Measurements from ENCODE around the gene GNA15. TPM values are rescaled to one million over a fixed set of nuclear protein-coding genes. Genes with fewer than 3 reads are reported as not detected.

The GNA15 gene
- total RNA-seq, 4 donors from 2014 or later = 3.8 to 22.5 (median 7.8) TPM

DNA sequence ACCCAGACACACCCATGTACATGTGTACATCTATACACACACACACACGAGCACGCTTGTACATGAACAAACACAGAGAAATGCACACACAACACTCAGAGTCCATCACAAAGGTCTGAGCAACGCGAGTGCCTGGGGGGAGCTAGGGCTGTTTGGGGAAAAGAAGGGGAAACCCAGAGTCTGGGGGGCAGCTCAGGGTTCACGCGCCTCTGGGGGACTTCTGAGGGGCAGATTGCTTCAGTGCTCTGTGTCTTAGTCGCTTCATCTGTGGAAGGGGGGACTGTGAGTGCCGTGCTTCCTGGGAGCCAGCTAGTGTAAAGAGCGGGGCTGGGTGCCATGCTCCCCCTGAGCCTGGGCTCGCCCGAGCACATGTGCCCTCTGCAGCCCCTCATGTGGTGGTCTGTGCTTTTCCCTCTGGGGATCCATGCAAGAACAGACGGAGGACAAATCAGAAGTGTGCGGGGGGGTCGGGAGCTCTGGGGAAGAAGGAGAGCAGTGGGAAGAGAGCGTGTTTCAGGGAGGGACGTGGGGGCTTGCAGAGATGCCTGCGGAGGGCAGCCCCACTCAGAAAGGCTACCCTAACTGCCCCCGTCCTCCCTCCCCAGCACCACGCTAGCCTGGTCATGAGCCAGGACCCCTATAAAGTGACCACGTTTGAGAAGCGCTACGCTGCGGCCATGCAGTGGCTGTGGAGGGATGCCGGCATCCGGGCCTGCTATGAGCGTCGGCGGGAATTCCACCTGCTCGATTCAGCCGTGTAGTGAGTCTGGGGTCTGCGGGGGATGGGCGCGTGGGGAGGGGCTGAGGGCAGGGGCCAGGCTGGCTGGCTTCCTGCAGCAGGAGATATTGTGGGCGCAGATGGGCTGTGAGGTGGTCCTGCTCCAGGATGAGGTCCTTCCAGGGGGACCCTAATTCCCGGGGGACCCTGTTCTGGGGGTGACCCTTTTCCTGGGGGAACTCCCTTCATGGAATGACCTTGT, 14.0 kb downstream of the GNA15 start:
- no peak overlapping the region for H3K27ac ChIP-seq
- H3K4me1 ChIP-seq = peaks cover 0 to 1% (median 0%) of the 10 kb centered on the region in 4 donors
- H3K9me3 ChIP-seq = no peaks in the 10 kb centered on the region
- H3K27me3 ChIP-seq = peaks cover 0 to 19% of the 10 kb centered on the region in 2 donors
- 40 to 45% methylated on average over 33 to 35 of the region's 35 CpGs for WGBS, 2 donors
- no peaks in the 10 kb centered on the region for H3K36me3 ChIP-seq
- DNase-seq (ENCODE audit: low spot score in 2 of 2) = no peak
- no peak for TF ChIP-seq EP300 (IDR thresholded peaks at IDR 0.05)
- H3K4me3 ChIP-seq = no peak overlapping the region

DNA sequence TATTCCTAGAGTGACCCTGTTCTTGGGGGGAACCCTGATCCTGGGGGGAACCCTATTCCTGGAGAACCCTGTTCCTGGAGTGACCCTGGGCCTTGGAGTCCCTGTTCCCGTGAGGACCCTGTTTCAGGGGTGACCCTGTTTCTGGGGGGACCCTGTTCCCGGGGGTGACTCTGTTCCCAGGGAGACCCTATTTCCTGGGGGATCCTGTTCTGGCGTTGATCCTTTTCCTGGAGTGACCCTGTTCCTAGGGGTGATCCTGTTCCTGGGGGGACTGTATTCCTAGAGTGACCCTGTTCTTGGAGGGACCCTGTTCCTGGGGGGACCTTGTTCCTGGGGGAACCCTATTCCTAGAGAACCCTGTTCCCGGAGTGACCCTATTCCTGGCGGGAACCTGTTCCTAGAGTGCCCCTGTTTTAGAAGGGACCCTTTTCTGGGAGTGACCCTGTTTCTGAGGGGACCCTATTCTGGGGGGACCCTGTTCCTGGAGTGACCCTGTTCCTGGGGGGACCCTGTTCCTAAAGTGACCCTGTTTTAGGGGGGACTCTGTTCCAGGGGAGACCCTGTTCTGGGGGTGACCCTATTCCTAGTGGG, 15.0 kb downstream of the GNA15 start:
- Histone ChIP-seq H3K4me1 (peaks cover 0 to 6% (median 0%) of the 10 kb centered on the region in 4 donors), H3K27ac (no peak overlapping the region), H3K9me3 (no peaks in the 10 kb centered on the region), H3K4me3 (no peak overlapping the region), H3K27me3 (peaks cover 0 to 19% of the 10 kb centered on the region in 2 donors), H3K36me3 (no peaks in the 10 kb centered on the region)
- 76 to 82% methylated on average over 4 to 5 of the region's 5 CpGs for WGBS, 2 donors
- no peak for TF ChIP-seq POLR2A (IDR thresholded peaks at IDR 0.05)
- TF ChIP-seq EP300 (IDR thresholded peaks at IDR 0.05) = no peak
- TF ChIP-seq, protein P1, sequence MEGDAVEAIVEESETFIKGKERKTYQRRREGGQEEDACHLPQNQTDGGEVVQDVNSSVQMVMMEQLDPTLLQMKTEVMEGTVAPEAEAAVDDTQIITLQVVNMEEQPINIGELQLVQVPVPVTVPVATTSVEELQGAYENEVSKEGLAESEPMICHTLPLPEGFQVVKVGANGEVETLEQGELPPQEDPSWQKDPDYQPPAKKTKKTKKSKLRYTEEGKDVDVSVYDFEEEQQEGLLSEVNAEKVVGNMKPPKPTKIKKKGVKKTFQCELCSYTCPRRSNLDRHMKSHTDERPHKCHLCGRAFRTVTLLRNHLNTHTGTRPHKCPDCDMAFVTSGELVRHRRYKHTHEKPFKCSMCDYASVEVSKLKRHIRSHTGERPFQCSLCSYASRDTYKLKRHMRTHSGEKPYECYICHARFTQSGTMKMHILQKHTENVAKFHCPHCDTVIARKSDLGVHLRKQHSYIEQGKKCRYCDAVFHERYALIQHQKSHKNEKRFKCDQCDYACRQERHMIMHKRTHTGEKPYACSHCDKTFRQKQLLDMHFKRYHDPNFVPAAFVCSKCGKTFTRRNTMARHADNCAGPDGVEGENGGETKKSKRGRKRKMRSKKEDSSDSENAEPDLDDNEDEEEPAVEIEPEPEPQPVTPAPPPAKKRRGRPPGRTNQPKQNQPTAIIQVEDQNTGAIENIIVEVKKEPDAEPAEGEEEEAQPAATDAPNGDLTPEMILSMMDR (IDR thresholded peaks at IDR 0.05) = no peak
- no peak for DNase-seq (ENCODE audit: low spot score in 2 of 2)

DNA sequence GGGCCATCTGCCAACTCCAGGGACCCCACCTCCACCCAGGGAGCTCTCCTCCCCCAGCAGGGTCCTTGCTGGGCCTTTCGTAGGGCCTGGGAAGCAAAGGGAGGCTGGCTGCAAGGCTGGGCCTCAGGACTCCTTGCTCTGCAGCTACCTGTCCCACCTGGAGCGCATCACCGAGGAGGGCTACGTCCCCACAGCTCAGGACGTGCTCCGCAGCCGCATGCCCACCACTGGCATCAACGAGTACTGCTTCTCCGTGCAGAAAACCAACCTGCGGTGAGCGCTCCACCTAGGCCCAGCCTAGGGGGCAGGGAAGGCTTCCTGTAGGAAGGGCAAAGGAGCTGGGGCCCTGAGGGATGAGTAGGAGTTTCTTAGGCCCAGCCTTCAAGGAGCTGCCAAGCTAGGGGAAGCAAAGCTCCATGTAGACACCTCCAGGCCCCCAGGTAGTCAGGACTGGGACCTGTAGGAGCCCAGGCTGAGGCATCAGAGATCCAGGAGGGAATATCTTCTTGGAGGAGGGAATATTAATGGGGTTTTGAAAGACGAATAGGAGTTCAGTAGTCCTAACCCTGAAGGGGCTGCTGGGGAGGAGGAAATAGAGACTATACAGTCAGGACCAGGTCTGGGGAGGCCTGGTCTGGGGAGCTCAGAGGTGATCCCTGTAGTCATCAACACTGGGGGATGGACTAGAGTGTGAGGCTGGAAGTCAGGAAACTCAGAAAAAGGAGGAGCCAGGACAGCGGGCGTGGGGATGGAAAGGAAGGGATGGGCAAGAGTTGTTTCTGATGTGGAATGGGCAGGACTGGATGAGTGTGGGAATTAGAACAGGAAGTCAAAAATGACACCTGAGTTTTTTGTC, 16.0 kb downstream of the GNA15 start:
- no peak for DNase-seq (ENCODE audit: low spot score in 2 of 2)
- no peak for TF ChIP-seq POLR2A (IDR thresholded peaks at IDR 0.05)
- TF ChIP-seq EP300 (IDR thresholded peaks at IDR 0.05) = no peak
- TF ChIP-seq, protein P1 (IDR thresholded peaks at IDR 0.05) = no peak
- H3K36me3 ChIP-seq = no peaks in the 10 kb centered on the region
- H3K27ac ChIP-seq = no peak overlapping the region
- WGBS, 2 donors = 78 to 82% methylated on average over 13 to 14 of the region's 14 CpGs
- H3K27me3 ChIP-seq = peaks cover 0 to 19% of the 10 kb centered on the region in 2 donors
- peaks cover 0 to 6% (median 0%) of the 10 kb centered on the region in 4 donors for H3K4me1 ChIP-seq
- no peaks in the 10 kb centered on the region for H3K9me3 ChIP-seq
- H3K4me3 ChIP-seq = no peak overlapping the region

DNA sequence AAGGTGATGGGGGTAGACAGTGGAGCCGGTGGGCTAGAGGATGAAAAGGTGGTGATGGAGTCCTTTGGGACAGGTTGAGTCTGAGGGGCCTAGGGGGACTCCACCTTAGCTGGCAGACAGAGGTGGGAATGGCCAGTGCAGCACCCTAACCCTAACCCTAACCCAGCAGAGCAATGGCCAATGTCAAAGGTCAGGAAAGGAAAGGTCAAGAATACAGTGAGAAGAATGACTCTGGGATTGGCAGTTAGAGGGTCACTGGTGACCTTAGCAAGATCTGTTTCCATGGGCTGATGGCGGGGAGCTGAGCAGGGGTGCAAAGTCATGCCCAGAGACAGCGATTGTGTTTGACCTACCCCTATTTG, 16.6 kb downstream of the GNA15 start:
- H3K4me1 ChIP-seq = peaks cover 0 to 6% (median 0%) of the 10 kb centered on the region in 4 donors
- no peaks in the 10 kb centered on the region for H3K36me3 ChIP-seq
- H3K27ac ChIP-seq = no peak overlapping the region
- WGBS, 2 donors = 76 to 92% methylated on average over 3 of the region's 3 CpGs
- TF ChIP-seq, protein P1 (IDR thresholded peaks at IDR 0.05) = no peak
- TF ChIP-seq EP300 (IDR thresholded peaks at IDR 0.05) = no peak
- no peak overlapping the region for H3K4me3 ChIP-seq
- H3K27me3 ChIP-seq = peaks cover 0 to 19% of the 10 kb centered on the region in 2 donors
- no peaks in the 10 kb centered on the region for H3K9me3 ChIP-seq
- DNase-seq (ENCODE audit: low spot score in 2 of 2) = no peak

Measured in tibial nerve (tissue), 4 donors.